D721Med (cell line): ENCODE results near the gene PLIN5.

Source experiments
- DNase-seq: peaks from one replicate; pipeline ENCODE4 v3.0.0; 2011; ENCODE audit warnings: low spot score; ENCODE audit not compliant: insufficient read length
- FAIRE-seq: peaks from 2 replicates; lab custom pipeline; 2011; peaks lifted over from hg19 to GRCh38; lab: Jason Lieb, UNC
- CTCF ChIP-seq: IDR thresholded peaks from 2 replicates; pipeline ENCODE4 v1.5.1; 2012; ENCODE audit warnings: mild to moderate bottlenecking, control low read depth; ENCODE audit not compliant: insufficient read depth; ENCODE audit errors: missing control alignments

Gene PLIN5

GRCh38 chr19:4473763-4474513 lies 61.1 kb downstream of the PLIN5 start:
- DNase-seq (no peak), FAIRE-seq (no peak)
- TF ChIP-seq CTCF = no peak

- TF ChIP-seq CTCF = no peak
- no peak for DNase-seq
- no peak for FAIRE-seq
These were observed 61.8 kb downstream of the PLIN5 start for GRCh38 chr19:4473011-4473762.
